Adrenal gland (tissue), 12 donors: ENCODE data around the gene PIAS3. TPM values are rescaled to one million over a fixed set of nuclear protein-coding genes. Genes with fewer than 3 reads are reported as not detected.

Experiments
- DNase-seq, 7 donors: peaks; one replicate each; pipeline ENCODE4 v3.0.0-alpha.2; 2019 to 2020
- H3K27ac ChIP-seq, 5 donors: fragments of 200-600 bp; sonication (generic) in 4 of 5; 1 replicate in 3 of 5; 2 replicates in 2 of 5; pipeline versions ENCODE4 v1.5.1 to v1.8.0; 2016 to 2020; ENCODE audit warnings: mild to moderate bottlenecking in 1 of 5
- H3K27me3 ChIP-seq: fragments of 200-600 bp; 2 replicates; pipeline ENCODE4 v1.8.0; 2021
- H3K36me3 ChIP-seq, 2 donors: fragments of 200-600 bp; replicated peaks in 1 of 2; 1 replicate in 1 of 2; 2 replicates in 1 of 2; pipeline versions ENCODE4 v1.5.1 to v1.8.0; 2018 to 2022
- H3K4me1 ChIP-seq, 2 donors: fragments of 200-600 bp; replicated peaks in 1 of 2; 1 replicate in 1 of 2; 2 replicates in 1 of 2; pipeline versions ENCODE4 v1.5.1 to v1.8.0; 2018 to 2021
- H3K4me3 ChIP-seq, 4 donors: fragments of 200-600 bp; sonication (generic) in 3 of 4; one replicate each; pipeline ENCODE4 v1.5.1; 2016 to 2018
- H3K9me3 ChIP-seq, 3 donors: fragments of 200-600 bp; sonication (generic) in 1 of 3; replicated peaks in 1 of 3; 1 replicate in 2 of 3; 2 replicates in 1 of 3; pipeline versions ENCODE4 v1.5.1 to v1.8.0; 2016 to 2021
- CTCF ChIP-seq, 6 experiments: fragments of 450-650 bp in 4 of 6; fragments of 200-600 bp in 2 of 6; sonication (generic) in 1 of 6; IDR thresholded peaks; 1 replicate in 5 of 6; 2 replicates in 1 of 6; pipeline versions ENCODE4 v1.5.1 to v1.8.0; 2016 to 2021; ENCODE audit warnings: antibody characterized with exemption in 6 of 6, mild to moderate bottlenecking in 2 of 6, moderate library complexity in 1 of 6
- POLR2A ChIP-seq, 2 donors: fragments of 450-650 bp; IDR thresholded peaks; one replicate each; pipeline ENCODE4 v1.6.1; 2017; ENCODE audit warnings: antibody characterized with exemption in 2 of 2, mild to moderate bottlenecking in 2 of 2, moderate library complexity in 1 of 2
- WGBS, 4 donors: extraction: QIAGEN DNeasy Blood & Tissue Kit in 2 of 4; methylation state at CpG; one replicate each; pipeline versions ENCODE4 v1.1.5 to v1.1.7; 2013 to 2017; 5-methylcytosine and 5-hydroxymethylcytosine counted together
- intact Hi-C, 2 donors: fragments of 100-400 bp; cut with DNase I; formaldehyde crosslinking; loops; one replicate each; pipeline versions ENCODE4 v1.14.1 to v1.15.0; 2022 to 2023
- microRNA-seq, 3 donors: library from miRNA; unstranded; fragments of <30 nt; microRNA quantifications; one replicate each; pipeline ENCODE4, GENCODE V29; 2017 to 2020
- polyA plus RNA-seq, 3 donors: library from polyadenylated mRNA; stranded (reverse); fragments of 200-250 nt in 2 of 3; fragments of 350-450 nt in 1 of 3; fragmentation: Illumina TruSeq in 1 of 3; extraction: RNeasy Lipid Tissue Mini Kit (QIAGEN cat#74804) in 1 of 3; gene quantifications; one replicate each; pipeline ENCODE4 v1.2.3, GENCODE V29; 2013 to 2014
- small RNA-seq, 2 donors: library from RNA; depleted of rRNA; stranded (forward); fragments of <200 nt; gene quantifications; one replicate each; pipeline ENCODE3, GENCODE V24; 2016
- total RNA-seq, 9 donors: library from RNA; depleted of rRNA in 4 of 9; stranded (reverse); fragments of >200 nt in 4 of 9; fragments of 120-200 nt in 1 of 9; fragmentation: NEBNext Ultra II Directional in 1 of 9; extraction: Animal tissue kit (Norgen Biotek cat#: 25700) in 1 of 9; gene quantifications; one replicate each; pipeline versions ENCODE4 v1.1.0 to v1.2.4, GENCODE V29; 2013 to 2023
- donor health status: healthy with polysubstance abuse.
- donor health status: Bipolar disorder and iron deficiency.
- donor health status: DM: yes; HTN: yes; CAD: no.
- donor health status: DM: no; HTN: no; CAD: no.
- donor health status: DM: no; HTN: no; CAD: no.
- donor health status: DM: yes; HTN: yes; CAD: no.

The PIAS3 gene
- total and polyA plus RNA-seq, 12 donors = 7.5 to 40.5 (median 22.0) TPM

GRCh38 chr1:145806408-145806807, 52.5 kb downstream of the PIAS3 start:
- intact Hi-C loops = no loop called here
- 89 to 98% (median 92%) methylated on average over 4 of the region's 4 CpGs for WGBS, 4 donors
- no peak for DNase-seq
- no peaks in the 10 kb centered on the region for H3K9me3 ChIP-seq
- H3K4me1 ChIP-seq = peaks cover 0 to 24% of the 10 kb centered on the region in 2 donors
- no peak overlapping the region for H3K4me3 ChIP-seq
- no peak overlapping the region for H3K27ac ChIP-seq
- no peaks in the 10 kb centered on the region for H3K36me3 ChIP-seq
- TF ChIP-seq POLR2A (IDR thresholded peaks at IDR 0.05) (no peak), CTCF (IDR thresholded peaks at IDR 0.05) (no peak)
- no peaks in the 10 kb centered on the region for H3K27me3 ChIP-seq

- Histone ChIP-seq H3K36me3 (no peaks in the 10 kb centered on the region), H3K4me3 (no peak overlapping the region), H3K27me3 (no peaks in the 10 kb centered on the region), H3K27ac (no peak overlapping the region), H3K9me3 (no peaks in the 10 kb centered on the region), H3K4me1 (peaks cover 0 to 24% of the 10 kb centered on the region in 2 donors)
- 67 to 93% (median 78%) methylated on average over 1 of the region's 1 CpG for WGBS, 4 donors
- TF ChIP-seq POLR2A (IDR thresholded peaks at IDR 0.05) (no peak), CTCF (IDR thresholded peaks at IDR 0.05) (no peak)
- intact Hi-C loops = no loop called here
- no peak for DNase-seq
Observed at GRCh38 chr1:145805057-145805456, 53.8 kb downstream of the PIAS3 start.

- Histone ChIP-seq H3K4me1 (peaks cover 0 to 24% of the 10 kb centered on the region in 2 donors), H3K27me3 (no peaks in the 10 kb centered on the region), H3K36me3 (no peaks in the 10 kb centered on the region), H3K9me3 (no peaks in the 10 kb centered on the region), H3K27ac (no peak overlapping the region), H3K4me3 (no peak overlapping the region)
- WGBS, 4 donors = 56 to 73% (median 70%) methylated on average over 3 of the region's 3 CpGs
- TF ChIP-seq POLR2A (IDR thresholded peaks at IDR 0.05) (no peak), CTCF (IDR thresholded peaks at IDR 0.05) (no peak)
- intact Hi-C loops = no loop called here
- no peak for DNase-seq
Observed at GRCh38 chr1:145804235-145805045, 54.4 kb downstream of the PIAS3 start.

- 95 to 97% (median 97%) methylated on average over 2 of the region's 2 CpGs for WGBS, 4 donors
- TF ChIP-seq POLR2A (IDR thresholded peaks at IDR 0.05) (no peak), CTCF (IDR thresholded peaks at IDR 0.05) (no peak)
- H3K27ac ChIP-seq = no peak overlapping the region
- H3K4me1 ChIP-seq = peaks cover 0 to 20% of the 10 kb centered on the region in 2 donors
- no peaks in the 10 kb centered on the region for H3K27me3 ChIP-seq
- no peak overlapping the region for H3K4me3 ChIP-seq
- intact Hi-C loops = no loop called here
- DNase-seq = no peak
- H3K36me3 ChIP-seq = no peaks in the 10 kb centered on the region
- H3K9me3 ChIP-seq = no peaks in the 10 kb centered on the region
Observed at GRCh38 chr1:145799806-145800205, 59.1 kb downstream of the PIAS3 start.

Small RNA genes lying within 50 kb of the gene (microRNA-seq; reads per million reads assigned to microRNA genes)
- 0.28 to 0.89 (median 0.38) reads per million in 3 donors for gene MIR6736

Small RNA genes lying within 50 kb of the gene (small RNA-seq; reads per million reads assigned to genes)
- gene MIR6736 = 0 reads per million in 2 donors

Other genes with a start within 250 kb of the PIAS3 start
- gene PDZK1, start 151.7 kb downstream of the PIAS3 start, total RNA-seq = 1 to 10 TPM; 1.8 to 7.5 (median 3.3) TPM
- gene PDZK1, start 151.7 kb downstream of the PIAS3 start, polyA plus RNA-seq = 1 to 10 TPM; 3.4 to 3.9 (median 3.5) TPM
- gene CD160, start 139.6 kb downstream of the PIAS3 start, total RNA-seq = under 1 TPM in 2 of 9 donors, not detected in 7; 0.21 to 0.22 TPM
- gene CD160, start 139.6 kb downstream of the PIAS3 start, polyA plus RNA-seq = under 1 TPM; 0.10 to 0.48 (median 0.35) TPM
- 10 to 100 TPM in 8 of 9 donors, 1 to 10 TPM in 1; 8.3 to 19.2 (median 13.0) TPM for gene RNF115, start 35.0 kb downstream of the PIAS3 start, total RNA-seq
- gene RNF115, start 35.0 kb downstream of the PIAS3 start, polyA plus RNA-seq = 10 to 100 TPM in 1 of 3 donors, 1 to 10 TPM in 2; 8.4 to 17.1 (median 9.3) TPM
- 10 to 100 TPM; 15.5 to 28.4 (median 20.8) TPM for gene POLR3C, start 34.9 kb downstream of the PIAS3 start, total RNA-seq
- gene POLR3C, start 34.9 kb downstream of the PIAS3 start, polyA plus RNA-seq = 10 to 100 TPM; 12.0 to 19.8 (median 16.2) TPM
- gene NUDT17, start 13.5 kb downstream of the PIAS3 start, total RNA-seq = 1 to 10 TPM; 1.5 to 6.5 (median 3.4) TPM
- gene NUDT17, start 13.5 kb downstream of the PIAS3 start, polyA plus RNA-seq = 1 to 10 TPM; 2.1 to 7.8 (median 3.2) TPM
- 1 to 10 TPM in 3 of 9 donors, under 1 TPM in 5, not detected in 1; 0.37 to 1.3 (median 0.65) TPM for gene ANKRD35, start 26.8 kb upstream of the PIAS3 start, total RNA-seq
- 1 to 10 TPM in 2 of 3 donors, under 1 TPM in 1; 0.55 to 2.0 (median 1.2) TPM for gene ANKRD35, start 26.8 kb upstream of the PIAS3 start, polyA plus RNA-seq
- gene ITGA10, start 51.0 kb upstream of the PIAS3 start, total RNA-seq = 1 to 10 TPM in 7 of 9 donors, under 1 TPM in 2; 0.54 to 2.7 (median 1.4) TPM
- 1 to 10 TPM in 2 of 3 donors, under 1 TPM in 1; 0.93 to 4.0 (median 3.6) TPM for gene ITGA10, start 51.0 kb upstream of the PIAS3 start, polyA plus RNA-seq
- 10 to 100 TPM; 24.8 to 44.4 (median 33.0) TPM for gene PEX11B, start 59.6 kb upstream of the PIAS3 start, total RNA-seq
- 10 to 100 TPM; 21.2 to 52.9 (median 25.8) TPM for gene PEX11B, start 59.6 kb upstream of the PIAS3 start, polyA plus RNA-seq
- gene RBM8A, start 68.4 kb upstream of the PIAS3 start, total RNA-seq = 100 to 1,000 TPM in 6 of 9 donors, 10 to 100 TPM in 3; 68.9 to 171 (median 116) TPM
- gene RBM8A, start 68.4 kb upstream of the PIAS3 start, polyA plus RNA-seq = 100 to 1,000 TPM in 2 of 3 donors, 10 to 100 TPM in 1; 61.5 to 223 (median 102) TPM
- gene LIX1L, start 98.9 kb upstream of the PIAS3 start, total RNA-seq = 10 to 100 TPM; 15.6 to 61.2 (median 40.7) TPM
- gene LIX1L, start 98.9 kb upstream of the PIAS3 start, polyA plus RNA-seq = 10 to 100 TPM in 2 of 3 donors, 1 to 10 TPM in 1; 9.6 to 27.5 (median 10.4) TPM
- gene ANKRD34A, start 105.5 kb upstream of the PIAS3 start, total RNA-seq = 1 to 10 TPM in 4 of 9 donors, under 1 TPM in 5; 0.24 to 2.5 (median 0.88) TPM
- 1 to 10 TPM in 2 of 3 donors, under 1 TPM in 1; 0.59 to 1.0 (median 1.0) TPM for gene ANKRD34A, start 105.5 kb upstream of the PIAS3 start, polyA plus RNA-seq
- gene POLR3GL, start 105.6 kb upstream of the PIAS3 start, total RNA-seq = 10 to 100 TPM; 18.4 to 35.2 (median 30.5) TPM
- gene POLR3GL, start 105.6 kb upstream of the PIAS3 start, polyA plus RNA-seq = 10 to 100 TPM; 36.0 to 48.7 (median 44.9) TPM
- 1,000 to 10,000 TPM in 4 of 9 donors, 100 to 1,000 TPM in 5; 202 to 2,069 (median 820) TPM for gene TXNIP, start 137.5 kb upstream of the PIAS3 start, total RNA-seq
- gene TXNIP, start 137.5 kb upstream of the PIAS3 start, polyA plus RNA-seq = 100 to 1,000 TPM; 231 to 486 (median 342) TPM
- 1 to 10 TPM in 1 of 9 donors, under 1 TPM in 5, not detected in 3; 0.11 to 1.7 (median 0.35) TPM for gene HJV, start 162.7 kb upstream of the PIAS3 start, total RNA-seq
- gene HJV, start 162.7 kb upstream of the PIAS3 start, polyA plus RNA-seq = under 1 TPM in 2 of 3 donors, not detected in 1; 0.07 to 0.11 TPM